ENCODE results near the gene NFKBIE.

DNA sequence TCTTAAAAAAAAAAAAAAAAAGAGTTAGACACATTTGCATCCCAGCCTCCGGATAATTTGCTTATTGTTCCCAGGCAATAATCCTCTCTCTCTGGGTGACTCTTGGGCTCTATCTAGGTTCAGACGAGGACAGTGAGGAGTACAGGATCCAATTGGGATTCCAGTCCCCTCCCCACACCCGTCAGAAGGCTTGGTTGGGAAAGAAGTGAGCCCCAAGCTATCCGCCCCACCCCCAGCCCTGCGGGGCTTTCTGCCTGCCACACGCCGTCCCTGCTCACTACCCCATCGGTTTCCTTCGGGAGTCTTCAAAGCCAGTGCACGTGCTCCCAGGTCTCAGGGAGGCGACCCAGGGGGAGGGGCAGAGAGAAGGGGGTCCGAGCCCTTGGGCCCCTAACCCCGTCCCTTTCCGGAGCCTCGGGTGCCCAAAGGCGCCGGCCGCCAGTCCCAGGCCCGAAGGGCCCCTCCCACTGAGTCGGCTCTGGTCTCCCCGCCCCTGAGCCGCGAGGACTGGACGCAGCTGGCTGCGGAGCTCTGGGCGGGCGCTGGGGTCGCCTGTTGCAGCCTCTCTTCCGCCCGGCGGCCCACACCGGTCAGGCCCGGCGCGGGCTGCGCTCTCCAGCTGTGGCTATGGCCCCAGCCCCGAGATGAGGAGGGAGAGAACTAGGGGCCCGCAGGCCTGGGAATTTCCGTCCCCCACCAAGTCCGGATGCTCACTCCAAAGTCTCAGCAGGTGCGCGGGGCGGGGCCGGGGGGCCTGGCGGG, 46.1 kb downstream of the NFKBIE start:
- TF ChIP-seq, protein P1, sequence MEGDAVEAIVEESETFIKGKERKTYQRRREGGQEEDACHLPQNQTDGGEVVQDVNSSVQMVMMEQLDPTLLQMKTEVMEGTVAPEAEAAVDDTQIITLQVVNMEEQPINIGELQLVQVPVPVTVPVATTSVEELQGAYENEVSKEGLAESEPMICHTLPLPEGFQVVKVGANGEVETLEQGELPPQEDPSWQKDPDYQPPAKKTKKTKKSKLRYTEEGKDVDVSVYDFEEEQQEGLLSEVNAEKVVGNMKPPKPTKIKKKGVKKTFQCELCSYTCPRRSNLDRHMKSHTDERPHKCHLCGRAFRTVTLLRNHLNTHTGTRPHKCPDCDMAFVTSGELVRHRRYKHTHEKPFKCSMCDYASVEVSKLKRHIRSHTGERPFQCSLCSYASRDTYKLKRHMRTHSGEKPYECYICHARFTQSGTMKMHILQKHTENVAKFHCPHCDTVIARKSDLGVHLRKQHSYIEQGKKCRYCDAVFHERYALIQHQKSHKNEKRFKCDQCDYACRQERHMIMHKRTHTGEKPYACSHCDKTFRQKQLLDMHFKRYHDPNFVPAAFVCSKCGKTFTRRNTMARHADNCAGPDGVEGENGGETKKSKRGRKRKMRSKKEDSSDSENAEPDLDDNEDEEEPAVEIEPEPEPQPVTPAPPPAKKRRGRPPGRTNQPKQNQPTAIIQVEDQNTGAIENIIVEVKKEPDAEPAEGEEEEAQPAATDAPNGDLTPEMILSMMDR (IDR thresholded peaks at IDR 0.05) = no peak
- TF ChIP-seq POLR2A (IDR thresholded peaks at IDR 0.05) = peak in 1 of 2 donors; percentile 38
